ENCODE measurements around the gene TMEM88.

Gene TMEM88

GRCh38 chr17:7833011-7833794 lies 21.7 kb upstream of the TMEM88 start:
- no peak for DNase-seq

GRCh38 chr17:7833795-7834541 lies 20.9 kb upstream of the TMEM88 start, which contains the start of gene KDM6B:
Gene KDM6B (plus strand): TSS chr17:7834217. CDS start chr17:7845555, 11,338 bp downstream.
- peak; percentile 81 for DNase-seq

DNA sequence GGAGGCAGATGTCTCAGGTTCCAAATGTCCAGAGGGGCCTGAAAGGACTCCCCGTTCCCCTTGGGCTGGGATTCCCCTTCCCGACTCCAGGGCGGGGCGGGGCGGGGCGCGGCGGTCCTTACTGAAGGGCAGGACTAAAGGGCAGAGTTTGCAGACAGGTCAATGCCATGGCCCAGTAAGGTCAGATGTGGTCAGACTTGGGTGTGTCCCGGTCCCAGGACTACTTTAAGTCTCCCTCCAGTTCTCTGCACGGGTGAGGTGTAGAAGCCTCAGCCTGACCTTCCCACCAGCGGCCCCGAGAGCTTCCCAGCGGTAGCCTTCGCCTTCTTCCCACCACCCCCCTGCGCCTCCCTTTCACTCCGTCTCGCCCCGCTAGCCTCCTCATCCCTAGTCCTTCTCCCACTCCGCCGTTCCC lies 20.3 kb upstream of the TMEM88 start:
- DNase-seq = no peak

DNA sequence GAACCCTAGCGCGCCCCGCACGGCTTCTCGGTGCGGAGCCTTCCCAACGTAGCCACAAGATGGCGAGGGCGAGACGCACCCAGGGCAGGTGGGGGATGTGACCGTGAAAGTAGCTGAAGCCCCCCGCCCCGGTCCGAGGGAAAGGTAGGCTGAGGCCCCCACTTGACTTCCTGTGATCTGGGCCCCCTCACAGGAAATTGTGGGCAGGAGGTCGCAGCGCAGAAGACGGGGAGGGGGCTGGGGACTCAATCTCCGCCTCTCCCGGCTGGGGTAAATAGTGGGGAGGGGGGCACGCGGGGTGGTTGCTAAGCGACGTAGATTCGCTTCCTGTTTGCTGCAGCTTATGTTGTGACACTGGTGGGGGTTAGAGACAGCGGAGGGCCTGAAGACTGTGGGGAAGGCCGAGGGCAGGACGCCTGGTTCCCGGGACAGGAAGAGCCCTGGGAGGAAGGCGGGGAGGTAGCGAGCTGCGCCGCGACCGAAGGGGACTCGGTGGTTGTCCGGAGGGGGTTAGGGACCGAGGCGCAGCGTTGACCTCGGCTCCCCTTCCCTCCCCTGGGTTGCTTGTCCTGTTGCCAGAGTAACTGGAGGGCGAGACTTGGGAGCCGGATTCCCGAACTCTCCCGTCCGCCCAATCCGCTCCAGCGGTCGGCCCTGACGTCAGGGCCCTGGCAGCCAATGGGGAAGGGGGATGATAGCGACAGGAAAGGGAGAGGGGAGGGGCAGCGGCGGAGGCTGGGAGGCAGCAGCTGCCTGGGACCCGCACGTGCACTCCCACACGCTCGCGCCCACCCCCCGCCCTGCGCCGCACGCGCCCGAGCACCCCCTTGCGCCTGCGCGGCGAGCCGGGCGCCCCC lies 19.7 kb upstream of the TMEM88 start:
- DNase-seq = peak; percentile 99

DNA sequence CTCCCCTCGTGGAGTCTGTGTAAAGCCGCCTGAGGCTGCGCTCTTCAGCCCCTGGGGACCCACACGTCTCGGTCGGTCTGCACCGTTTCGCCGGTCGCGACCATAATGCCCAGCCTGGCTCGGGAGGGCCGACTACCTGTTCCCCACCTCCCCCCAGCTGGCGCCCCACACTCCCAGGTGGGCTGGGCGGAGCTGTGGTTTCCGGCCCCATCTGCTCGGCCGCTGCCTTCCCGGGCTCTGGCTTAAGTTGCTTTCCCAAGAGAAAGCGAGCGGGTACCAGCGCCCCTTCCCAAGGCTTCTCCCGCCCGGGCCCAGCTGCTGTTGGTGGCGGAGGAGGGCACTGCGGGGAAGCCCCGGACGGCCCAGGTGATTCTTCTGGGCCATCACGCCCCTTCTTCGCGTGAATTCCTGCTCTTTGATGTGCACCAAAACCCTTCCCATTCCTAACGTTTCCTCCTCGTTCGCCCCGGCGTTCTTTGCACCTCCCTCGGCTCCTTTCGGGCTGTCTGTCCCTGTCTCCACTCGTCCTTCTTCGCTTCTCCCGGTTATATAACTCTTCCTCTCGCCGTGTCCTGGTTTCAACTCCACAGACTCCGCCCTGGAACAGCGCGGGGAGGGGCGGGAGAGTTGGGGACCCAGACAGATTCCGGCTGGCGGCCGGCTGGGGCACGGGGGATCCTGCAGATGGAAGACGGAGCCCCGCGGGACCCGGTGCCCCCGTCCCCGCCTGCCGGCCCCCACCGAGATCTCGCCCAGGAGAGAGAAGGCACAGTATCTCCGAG lies 18.9 kb upstream of the TMEM88 start:
- DNase-seq = peak; percentile 99

- DNase-seq = peak; percentile 98
Measured at GRCh38 chr17:7836596-7837407, 18.1 kb upstream of the TMEM88 start.

DNA sequence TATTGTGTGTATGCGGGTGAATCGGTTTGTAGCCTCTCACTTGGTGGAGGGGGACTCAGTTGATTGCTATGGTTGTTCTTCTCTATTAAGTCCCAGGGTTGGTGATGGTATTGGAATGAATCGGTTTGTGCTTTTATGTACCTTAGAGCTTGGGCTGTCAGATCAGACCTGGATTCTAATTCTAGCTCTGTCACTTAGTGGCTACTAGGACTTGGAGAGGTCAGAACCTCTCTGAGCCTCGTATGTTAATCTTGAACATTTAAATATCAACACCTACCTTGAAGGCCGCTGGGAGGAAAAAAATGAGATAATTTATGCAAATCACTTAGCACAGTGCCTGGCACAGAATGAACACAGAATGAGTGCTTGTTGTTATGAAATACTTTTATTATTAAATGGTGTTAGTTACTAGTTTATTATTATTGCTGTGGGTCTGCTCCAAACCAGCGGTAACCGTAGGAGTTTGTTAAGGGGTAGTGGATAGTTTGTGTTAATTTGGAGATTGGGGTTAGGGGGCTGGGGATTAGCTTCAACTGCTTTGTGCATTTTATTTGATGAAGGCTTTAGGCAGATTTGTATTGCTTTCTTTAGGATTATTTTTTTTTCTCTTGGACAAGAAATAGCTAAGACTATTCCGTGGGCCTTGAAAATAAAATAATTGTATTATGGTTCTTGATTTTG lies 17.3 kb upstream of the TMEM88 start:
- DNase-seq = no peak

GRCh38 chr17:7838090-7839075 lies 16.5 kb upstream of the TMEM88 start:
- peak; percentile 40 for DNase-seq

GRCh38 chr17:7839190-7839875 lies 15.5 kb upstream of the TMEM88 start:
- DNase-seq = no peak

- DNase-seq = no peak
Measured at GRCh38 chr17:7839876-7840261, 15.0 kb upstream of the TMEM88 start.

- DNase-seq = no peak
Measured at GRCh38 chr17:7840441-7840840, 14.4 kb upstream of the TMEM88 start.

- DNase-seq = no peak
Measured at GRCh38 chr17:7840875-7841274, 14.0 kb upstream of the TMEM88 start.

DNA sequence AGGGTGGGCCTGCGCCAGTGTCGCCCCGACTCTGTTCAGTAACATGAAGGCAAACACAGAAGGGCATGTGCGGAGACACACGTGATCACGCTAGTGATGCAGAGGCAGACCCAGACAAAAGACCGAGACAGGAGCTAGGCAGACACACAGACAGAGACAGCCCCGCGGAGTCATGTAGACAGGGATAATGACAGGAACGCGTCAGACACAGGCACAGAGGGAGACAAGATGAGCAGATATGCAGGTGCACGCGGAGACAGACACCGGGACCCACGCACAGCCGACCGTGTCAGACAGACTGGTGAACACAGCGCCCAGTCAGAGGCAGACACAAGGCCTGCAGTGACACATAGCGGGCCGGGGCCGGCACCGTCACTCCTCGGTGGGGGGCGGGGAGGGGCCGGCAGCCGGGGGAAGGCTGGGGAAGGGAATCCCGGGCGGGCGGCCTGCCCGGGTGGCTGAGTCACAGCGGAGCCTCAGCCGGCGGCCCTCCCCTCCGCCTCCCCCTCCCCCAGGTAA lies 13.4 kb upstream of the TMEM88 start:
- peak; percentile 49 for DNase-seq

DNA sequence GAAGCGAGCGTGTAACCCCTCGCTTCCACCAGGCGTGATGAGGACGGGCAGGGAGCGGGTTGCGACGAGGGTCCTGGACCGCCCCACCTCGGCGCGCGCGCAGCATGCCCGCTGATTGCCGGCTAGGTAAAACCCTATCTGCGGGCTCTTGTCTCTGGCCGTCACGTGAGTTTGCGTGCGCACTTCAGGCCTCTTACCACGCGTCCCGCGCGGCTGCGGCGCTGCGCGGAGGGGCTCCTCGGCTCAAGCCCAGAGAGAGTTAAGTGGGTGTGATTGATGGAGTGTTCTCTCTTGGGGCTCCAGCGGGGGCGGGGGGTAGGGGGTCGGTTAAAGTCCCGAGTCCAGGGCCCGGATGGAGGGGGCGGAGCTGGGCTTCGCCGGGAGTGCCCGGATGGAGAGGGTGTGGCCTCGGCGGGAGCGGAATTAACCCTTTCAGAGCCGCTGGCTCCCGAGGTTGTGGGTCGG lies 12.9 kb upstream of the TMEM88 start:
- peak; percentile 95 for DNase-seq

DNA sequence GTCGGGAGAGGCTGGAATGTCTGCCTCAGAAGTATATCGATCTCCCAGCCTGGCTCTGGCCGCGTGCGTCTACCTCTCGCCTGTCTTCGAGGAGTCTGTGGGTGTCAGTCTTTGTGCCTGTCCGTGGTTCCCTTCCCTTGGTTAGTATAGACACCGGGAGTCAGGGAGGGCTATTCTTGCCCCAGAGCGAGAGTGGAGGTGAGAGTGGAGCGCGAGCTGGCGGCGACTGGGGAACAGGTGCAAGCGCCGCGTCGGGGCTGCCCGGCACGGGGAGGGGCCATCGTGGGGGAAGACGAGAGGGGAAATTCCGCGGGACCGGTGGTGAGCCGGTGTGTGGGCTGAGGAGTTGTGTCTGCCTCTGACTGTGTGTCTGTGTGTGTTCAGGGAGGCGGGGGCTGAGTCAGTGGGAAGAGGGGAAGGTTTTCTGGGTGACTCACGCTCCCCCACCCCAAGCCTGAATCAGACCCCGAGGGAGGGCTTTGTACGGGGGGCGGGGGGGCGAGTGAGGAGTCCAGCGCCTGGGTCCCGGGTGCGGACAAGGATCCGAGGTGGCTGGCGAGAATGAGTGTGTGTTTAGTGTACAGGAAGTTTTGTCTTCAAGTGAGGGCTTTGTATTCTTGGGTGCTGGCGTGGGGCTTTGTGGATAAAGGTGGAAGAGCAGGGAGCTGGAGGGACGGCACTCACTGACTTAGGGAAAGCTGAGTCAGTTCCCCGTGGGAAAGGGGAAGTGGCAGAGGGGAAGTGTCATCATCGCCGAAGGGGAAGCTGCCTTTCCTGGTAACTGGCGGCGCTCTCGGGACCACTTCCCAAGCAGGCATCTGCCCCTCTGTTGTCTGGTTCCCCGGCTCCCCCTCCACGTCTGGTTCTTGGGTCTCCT lies 12.2 kb upstream of the TMEM88 start:
- DNase-seq = peak; percentile 52

DNA sequence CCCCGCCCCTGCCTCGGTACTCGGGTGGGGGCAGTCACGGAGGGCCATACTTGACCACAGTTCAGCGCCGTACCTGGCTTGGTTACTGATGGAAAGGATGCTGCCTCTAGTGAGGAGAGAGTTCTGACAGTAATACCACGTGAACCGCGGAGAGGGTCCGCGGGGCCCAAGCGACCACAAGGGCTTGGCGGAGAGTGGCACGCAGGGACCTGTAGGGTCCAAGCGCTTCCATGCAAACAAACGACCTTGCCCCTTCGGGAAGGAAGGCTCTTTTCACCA lies 11.7 kb upstream of the TMEM88 start:
- no peak for DNase-seq

DNA sequence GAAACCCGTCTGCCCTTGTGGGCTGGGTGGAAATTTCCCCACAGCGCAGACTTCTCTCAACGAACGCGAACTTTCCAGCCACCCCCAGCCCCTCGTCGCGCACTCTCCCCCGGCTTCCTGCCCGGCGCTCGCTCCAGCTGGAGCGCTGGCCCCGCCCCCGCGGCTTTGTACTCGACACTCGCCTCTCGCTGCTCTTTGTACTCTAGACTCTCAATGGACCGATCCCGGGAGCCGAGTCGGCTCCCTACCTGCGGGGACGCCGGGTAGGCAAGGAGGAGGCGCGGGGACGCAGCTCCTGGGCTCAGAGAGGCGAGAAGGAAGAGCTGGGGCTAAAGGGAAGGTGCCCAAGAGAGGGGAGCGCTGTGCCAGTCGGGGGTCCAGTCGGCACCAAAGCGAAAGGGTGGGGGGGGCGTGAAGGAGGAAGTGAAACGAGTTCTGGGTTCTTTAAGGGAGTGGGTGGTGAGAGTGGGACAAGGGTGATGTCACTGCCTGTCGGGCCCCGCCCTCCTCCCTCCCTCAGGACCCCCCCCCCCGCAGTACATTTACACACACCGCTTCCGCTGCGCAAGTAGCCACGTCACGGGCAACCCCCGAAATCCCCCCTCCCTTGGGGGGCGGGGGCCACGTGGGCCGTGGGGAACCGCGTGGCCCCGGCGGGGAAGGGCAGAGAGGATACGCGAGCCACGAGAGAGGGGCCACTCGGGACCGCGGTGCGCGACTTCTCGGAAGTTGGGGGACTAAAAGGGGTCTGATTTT lies 11.2 kb upstream of the TMEM88 start:
- peak; percentile 41 for DNase-seq

Data from NCI-H2171 (cell line).